ENCODE measurements around the gene TMPRSS2.

The TMPRSS2 gene

DNA sequence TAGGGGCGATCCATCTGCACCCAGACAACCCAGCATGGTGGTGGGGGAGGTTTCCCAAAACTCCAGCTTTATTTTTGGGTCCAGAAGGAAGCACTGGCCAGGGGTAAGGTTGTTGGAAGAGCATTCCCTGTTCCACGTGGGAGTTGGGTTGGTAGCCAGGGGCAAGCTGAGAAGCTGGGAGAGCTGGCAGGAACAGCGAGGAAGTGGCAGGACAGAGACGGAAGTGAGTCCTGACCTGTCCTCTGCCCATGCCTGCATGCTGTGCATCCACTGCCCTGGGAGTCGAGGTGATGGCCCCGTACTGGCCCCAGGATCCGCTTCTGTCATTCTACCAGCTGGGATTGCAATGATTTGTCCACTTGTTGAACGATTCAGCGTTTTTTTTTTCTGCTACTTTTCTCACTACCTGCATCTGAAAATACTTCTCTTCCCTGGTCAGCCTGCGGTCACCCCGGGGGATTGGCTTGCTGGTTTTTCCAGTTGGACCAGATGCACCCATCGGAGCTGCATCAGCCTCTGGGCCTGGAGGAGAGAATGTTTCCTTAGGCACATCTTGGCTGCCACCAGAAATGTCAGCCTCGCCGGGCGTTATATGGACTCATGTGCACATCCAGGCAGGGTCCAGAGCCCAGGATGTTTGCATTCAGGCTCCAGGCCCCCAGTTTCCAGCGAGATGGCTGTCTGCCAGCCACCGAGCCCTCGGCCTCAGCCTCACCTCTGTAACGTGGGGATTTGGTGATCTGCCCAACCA, 28.3 kb upstream of the TMPRSS2 start:
- TF ChIP-seq, protein P1, sequence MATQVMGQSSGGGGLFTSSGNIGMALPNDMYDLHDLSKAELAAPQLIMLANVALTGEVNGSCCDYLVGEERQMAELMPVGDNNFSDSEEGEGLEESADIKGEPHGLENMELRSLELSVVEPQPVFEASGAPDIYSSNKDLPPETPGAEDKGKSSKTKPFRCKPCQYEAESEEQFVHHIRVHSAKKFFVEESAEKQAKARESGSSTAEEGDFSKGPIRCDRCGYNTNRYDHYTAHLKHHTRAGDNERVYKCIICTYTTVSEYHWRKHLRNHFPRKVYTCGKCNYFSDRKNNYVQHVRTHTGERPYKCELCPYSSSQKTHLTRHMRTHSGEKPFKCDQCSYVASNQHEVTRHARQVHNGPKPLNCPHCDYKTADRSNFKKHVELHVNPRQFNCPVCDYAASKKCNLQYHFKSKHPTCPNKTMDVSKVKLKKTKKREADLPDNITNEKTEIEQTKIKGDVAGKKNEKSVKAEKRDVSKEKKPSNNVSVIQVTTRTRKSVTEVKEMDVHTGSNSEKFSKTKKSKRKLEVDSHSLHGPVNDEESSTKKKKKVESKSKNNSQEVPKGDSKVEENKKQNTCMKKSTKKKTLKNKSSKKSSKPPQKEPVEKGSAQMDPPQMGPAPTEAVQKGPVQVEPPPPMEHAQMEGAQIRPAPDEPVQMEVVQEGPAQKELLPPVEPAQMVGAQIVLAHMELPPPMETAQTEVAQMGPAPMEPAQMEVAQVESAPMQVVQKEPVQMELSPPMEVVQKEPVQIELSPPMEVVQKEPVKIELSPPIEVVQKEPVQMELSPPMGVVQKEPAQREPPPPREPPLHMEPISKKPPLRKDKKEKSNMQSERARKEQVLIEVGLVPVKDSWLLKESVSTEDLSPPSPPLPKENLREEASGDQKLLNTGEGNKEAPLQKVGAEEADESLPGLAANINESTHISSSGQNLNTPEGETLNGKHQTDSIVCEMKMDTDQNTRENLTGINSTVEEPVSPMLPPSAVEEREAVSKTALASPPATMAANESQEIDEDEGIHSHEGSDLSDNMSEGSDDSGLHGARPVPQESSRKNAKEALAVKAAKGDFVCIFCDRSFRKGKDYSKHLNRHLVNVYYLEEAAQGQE (IDR thresholded peaks at IDR 0.05; ENCODE audit: insufficient read depth in 1 of 2, low read depth in 2 of 2, low read length in 2 of 2), result no peak
- TF ChIP-seq FOXP2 (optimal IDR thresholded peaks at IDR 0.05; ENCODE audit: borderline replicate concordance, extremely low read depth, extremely low read length, insufficient read depth), result no peak
- TF ChIP-seq SIN3A (IDR thresholded peaks at IDR 0.05; ENCODE audit: borderline replicate concordance, insufficient read depth, low read length), result no peak
- TF ChIP-seq TAF1 (IDR thresholded peaks at IDR 0.05; ENCODE audit: borderline replicate concordance, insufficient read depth, low read length), result no peak
- TF ChIP-seq POLR2AphosphoS5 (IDR thresholded peaks at IDR 0.05; ENCODE audit: low read depth, low read length), result no peak

DNA sequence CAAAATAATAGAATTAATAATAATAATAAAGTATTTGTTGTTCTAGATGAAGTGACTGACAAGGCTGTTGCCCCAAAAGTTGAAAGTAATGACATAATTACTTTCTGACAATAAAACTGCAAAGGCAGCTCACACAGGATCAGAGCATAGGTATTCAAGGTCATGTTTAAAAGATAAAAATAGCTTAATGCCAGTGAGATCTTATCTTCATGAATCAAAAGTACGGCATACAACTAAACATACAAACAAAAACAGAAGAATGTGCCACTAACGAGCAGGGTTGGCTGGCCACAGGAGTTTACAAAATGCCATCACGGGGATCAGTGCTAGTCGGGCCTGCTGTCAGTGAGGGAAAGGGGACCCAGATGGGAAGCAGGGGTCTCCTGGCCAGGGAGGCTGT, 22.4 kb upstream of the TMPRSS2 start:
- TF ChIP-seq, protein P1 (IDR thresholded peaks at IDR 0.05; ENCODE audit: insufficient read depth in 1 of 2, low read depth in 2 of 2, low read length in 2 of 2), result no peak
- TF ChIP-seq FOXP2 (optimal IDR thresholded peaks at IDR 0.05; ENCODE audit: borderline replicate concordance, extremely low read depth, extremely low read length, insufficient read depth), result no peak
- no peak for TF ChIP-seq SIN3A (IDR thresholded peaks at IDR 0.05; ENCODE audit: borderline replicate concordance, insufficient read depth, low read length)
- TF ChIP-seq POLR2AphosphoS5 (IDR thresholded peaks at IDR 0.05; ENCODE audit: low read depth, low read length), result no peak
- TF ChIP-seq TAF1 (IDR thresholded peaks at IDR 0.05; ENCODE audit: borderline replicate concordance, insufficient read depth, low read length), result no peak

GRCh38 chr21:41529769-41530168, 21.8 kb upstream of the TMPRSS2 start:
- TF ChIP-seq, protein P1 (IDR thresholded peaks at IDR 0.05; ENCODE audit: insufficient read depth in 1 of 2, low read depth in 2 of 2, low read length in 2 of 2), result no peak
- TF ChIP-seq POLR2AphosphoS5 (IDR thresholded peaks at IDR 0.05; ENCODE audit: low read depth, low read length), result no peak
- no peak for TF ChIP-seq TAF1 (IDR thresholded peaks at IDR 0.05; ENCODE audit: borderline replicate concordance, insufficient read depth, low read length)
- no peak for TF ChIP-seq SIN3A (IDR thresholded peaks at IDR 0.05; ENCODE audit: borderline replicate concordance, insufficient read depth, low read length)
- no peak for TF ChIP-seq FOXP2 (optimal IDR thresholded peaks at IDR 0.05; ENCODE audit: borderline replicate concordance, extremely low read depth, extremely low read length, insufficient read depth)

- TF ChIP-seq, protein P1 (IDR thresholded peaks at IDR 0.05; ENCODE audit: insufficient read depth in 1 of 2, low read depth in 2 of 2, low read length in 2 of 2), result no peak
- TF ChIP-seq POLR2AphosphoS5 (IDR thresholded peaks at IDR 0.05; ENCODE audit: low read depth, low read length) (no peak), SIN3A (IDR thresholded peaks at IDR 0.05; ENCODE audit: borderline replicate concordance, insufficient read depth, low read length) (no peak), TAF1 (IDR thresholded peaks at IDR 0.05; ENCODE audit: borderline replicate concordance, insufficient read depth, low read length) (no peak), FOXP2 (optimal IDR thresholded peaks at IDR 0.05; ENCODE audit: borderline replicate concordance, extremely low read depth, extremely low read length, insufficient read depth) (no peak)
Measured at GRCh38 chr21:41526478-41527087, 18.6 kb upstream of the TMPRSS2 start.
